CD14-positive monocyte (primary cell): ENCODE results near the gene GPHA2. TPM values are rescaled to one million over a fixed set of nuclear protein-coding genes. Genes with fewer than 3 reads are reported as not detected.

Experiments used
- DNase-seq, 3 donors: peaks; one replicate each; pipeline ENCODE4 v3.0.0-alpha.2; 2011 to 2022
- H2AFZ ChIP-seq: 2 replicates; pipeline ENCODE4 v1.6.0; 2012; ENCODE audit warnings: mild to moderate bottlenecking, low read depth, low read length, inconsistent platforms; ENCODE audit not compliant: insufficient read depth, poor library complexity, severe bottlenecking
- H3K27ac ChIP-seq, 2 donors: 1 replicate in 1 of 2; 2 replicates in 1 of 2; pipeline ENCODE4 v1.5.1; 2012 to 2013; ENCODE audit warnings: low read length in 2 of 2, control low read depth in 1 of 2, inconsistent platforms in 1 of 2, low read depth in 1 of 2, mild to moderate bottlenecking in 1 of 2
- H3K27me3 ChIP-seq, 2 donors: one replicate each; pipeline versions ENCODE4 v1.6.0 to v1.6.1; 2011 to 2013; ENCODE audit warnings: low read length in 2 of 2; ENCODE audit not compliant: control insufficient read depth in 2 of 2, insufficient read depth in 2 of 2
- H3K36me3 ChIP-seq, 2 donors: replicated peaks in 1 of 2; 1 replicate in 1 of 2; 2 replicates in 1 of 2; pipeline versions ENCODE4 v1.5.1 to v1.6.1; 2012 to 2013; ENCODE audit warnings: low read length in 2 of 2, control low read depth in 1 of 2, inconsistent platforms in 1 of 2, mild to moderate bottlenecking in 1 of 2; ENCODE audit not compliant: insufficient read depth in 2 of 2, control insufficient read depth in 1 of 2
- H3K4me1 ChIP-seq, 2 donors: 1 replicate in 1 of 2; 2 replicates in 1 of 2; pipeline versions ENCODE4 v1.5.1 to v1.6.1; 2012 to 2013; ENCODE audit warnings: low read length in 2 of 2, control low read depth in 1 of 2, inconsistent platforms in 1 of 2, mild to moderate bottlenecking in 1 of 2, moderate library complexity in 1 of 2; ENCODE audit not compliant: insufficient read depth in 2 of 2, control insufficient read depth in 1 of 2
- H3K4me2 ChIP-seq: replicated peaks from 2 replicates; pipeline ENCODE3; 2012; ENCODE audit warnings: low read length, moderate library complexity, mild to moderate bottlenecking; ENCODE audit not compliant: poor library complexity, severe bottlenecking; ENCODE audit errors: extremely low read depth
- H3K4me3 ChIP-seq, 3 experiments: fragments of 200-600 bp in 1 of 3; sonication (generic) in 1 of 3; replicated peaks in 1 of 3; 1 replicate in 2 of 3; 2 replicates in 1 of 3; pipeline ENCODE4 v1.5.1; 2011 to 2013; ENCODE audit warnings: low read length in 3 of 3, mild to moderate bottlenecking in 3 of 3, control low read depth in 2 of 3, low read depth in 2 of 3, inconsistent platforms in 1 of 3, moderate library complexity in 1 of 3
- H3K79me2 ChIP-seq: 2 replicates; pipeline ENCODE4 v1.6.0; 2012; ENCODE audit warnings: mild to moderate bottlenecking, control low read depth, inconsistent platforms, low read length, moderate library complexity; ENCODE audit not compliant: insufficient read depth
- H3K9ac ChIP-seq: 2 replicates; pipeline ENCODE4 v1.6.0; 2017; ENCODE audit warnings: low read length, mild to moderate bottlenecking; ENCODE audit not compliant: insufficient read depth, poor library complexity, severe bottlenecking
- H3K9me3 ChIP-seq, 2 donors: replicated peaks in 1 of 2; 1 replicate in 1 of 2; 2 replicates in 1 of 2; pipeline versions ENCODE4 v1.5.1 to v1.6.1; 2012 to 2013; ENCODE audit warnings: low read length in 2 of 2, control low read depth in 1 of 2; ENCODE audit not compliant: control insufficient read depth in 1 of 2, insufficient read depth in 1 of 2
- H4K20me1 ChIP-seq: 2 replicates; pipeline ENCODE4 v1.6.0; 2012; ENCODE audit warnings: mild to moderate bottlenecking, low read length, control low read depth, moderate library complexity; ENCODE audit not compliant: insufficient read depth
- H3K27ac Mint-ChIP-seq, 7 donors: one replicate each; pipeline ENCODE4 v1.8.0; 2020; ENCODE audit warnings: mild to moderate bottlenecking in 7 of 7, mixed read lengths in 7 of 7, moderate library complexity in 6 of 7, inconsistent platforms in 2 of 7
- H3K27me3 Mint-ChIP-seq, 3 donors: one replicate each; pipeline ENCODE4 v1.8.0; 2021 to 2022; ENCODE audit warnings: low read depth in 3 of 3, mild to moderate bottlenecking in 3 of 3, mixed read lengths in 3 of 3, moderate library complexity in 3 of 3, inconsistent platforms in 1 of 3
- H3K36me3 Mint-ChIP-seq, 2 donors: one replicate each; pipeline ENCODE4 v1.8.0; 2020; ENCODE audit warnings: mixed read lengths in 2 of 2, inconsistent platforms in 1 of 2, mild to moderate bottlenecking in 1 of 2
- H3K4me1 Mint-ChIP-seq: one replicate; pipeline ENCODE4 v1.8.0; 2020; ENCODE audit warnings: mild to moderate bottlenecking, mixed read lengths
- H3K4me3 Mint-ChIP-seq, 2 donors: one replicate each; pipeline ENCODE4 v1.8.0; 2020; ENCODE audit warnings: mild to moderate bottlenecking in 2 of 2, mixed read lengths in 2 of 2, moderate library complexity in 1 of 2
- H3K9me3 Mint-ChIP-seq, 7 donors: one replicate each; pipeline ENCODE4 v1.8.0; 2020 to 2022; ENCODE audit warnings: mixed read lengths in 7 of 7, mild to moderate bottlenecking in 6 of 7, moderate library complexity in 6 of 7, inconsistent platforms in 2 of 7
- WGBS: methylation state at CpG from one replicate; pipeline ENCODE4 v1.1.5; 2013; ENCODE audit warnings: missing lambda C conversion rate; ENCODE audit not compliant: insufficient coverage; 5-methylcytosine and 5-hydroxymethylcytosine counted together
- intact Hi-C, 2 donors: fragments of 100-400 bp; cut with micrococcal nuclease; formaldehyde crosslinking; loops; one replicate each; pipeline versions ENCODE4 v1.15.0 to v1.15.1; 2023
- polyA plus RNA-seq, 3 donors: library from polyadenylated mRNA; depleted of rRNA in 1 of 3; unstranded in 2 of 3; stranded (reverse) in 1 of 3; fragments of 300-500 nt in 2 of 3; fragments of >200 nt in 1 of 3; fragmentation: Illumina TruSeq in 2 of 3; gene quantifications; 1 replicate in 2 of 3; 2 replicates in 1 of 3; pipeline ENCODE4 v1.2.3, GENCODE V29; 2012 to 2021
- TF ChIP-seq, protein P1 (sequence below): fragments of 200-600 bp; IDR thresholded peaks from one replicate; pipeline ENCODE4 v1.8.0; 2022; ENCODE audit warnings: antibody characterized with exemption, mild to moderate bottlenecking

The GPHA2 gene
- polyA plus RNA-seq, 3 donors: not detected

GRCh38 chr11:64928957-64929356, 6.7 kb downstream of the GPHA2 start:
- Mint-ChIP-seq H3K36me3 (peaks cover 66 to 70% of the 10 kb centered on the region in 2 donors), H3K27me3 (peaks cover 1 to 5% (median 3%) of the 10 kb centered on the region in 3 donors), H3K9me3 (no peaks in the 10 kb centered on the region), H3K4me1 (peaks cover 13% of the 10 kb centered on the region), H3K27ac (no peak overlapping the region), H3K4me3 (no peak overlapping the region)
- Histone ChIP-seq H4K20me1 (no peaks in the 10 kb centered on the region), H3K9ac (no peak overlapping the region), H3K27ac (no peak overlapping the region), H3K4me3 (no peak overlapping the region), H3K79me2 (no peaks in the 10 kb centered on the region), H3K4me2 (no peak overlapping the region), H3K4me1 (peaks cover 10 to 22% of the 10 kb centered on the region in 2 donors), H2AFZ (no peak overlapping the region), H3K9me3 (no peaks in the 10 kb centered on the region), H3K27me3 (no peaks in the 10 kb centered on the region), H3K36me3 (peaks cover 38 to 71% of the 10 kb centered on the region in 2 donors)
- DNase-seq: no peak
- 100% methylated on average over 1 of the region's 2 CpGs for WGBS
- intact Hi-C loops: no loop called here
- TF ChIP-seq, protein P1, sequence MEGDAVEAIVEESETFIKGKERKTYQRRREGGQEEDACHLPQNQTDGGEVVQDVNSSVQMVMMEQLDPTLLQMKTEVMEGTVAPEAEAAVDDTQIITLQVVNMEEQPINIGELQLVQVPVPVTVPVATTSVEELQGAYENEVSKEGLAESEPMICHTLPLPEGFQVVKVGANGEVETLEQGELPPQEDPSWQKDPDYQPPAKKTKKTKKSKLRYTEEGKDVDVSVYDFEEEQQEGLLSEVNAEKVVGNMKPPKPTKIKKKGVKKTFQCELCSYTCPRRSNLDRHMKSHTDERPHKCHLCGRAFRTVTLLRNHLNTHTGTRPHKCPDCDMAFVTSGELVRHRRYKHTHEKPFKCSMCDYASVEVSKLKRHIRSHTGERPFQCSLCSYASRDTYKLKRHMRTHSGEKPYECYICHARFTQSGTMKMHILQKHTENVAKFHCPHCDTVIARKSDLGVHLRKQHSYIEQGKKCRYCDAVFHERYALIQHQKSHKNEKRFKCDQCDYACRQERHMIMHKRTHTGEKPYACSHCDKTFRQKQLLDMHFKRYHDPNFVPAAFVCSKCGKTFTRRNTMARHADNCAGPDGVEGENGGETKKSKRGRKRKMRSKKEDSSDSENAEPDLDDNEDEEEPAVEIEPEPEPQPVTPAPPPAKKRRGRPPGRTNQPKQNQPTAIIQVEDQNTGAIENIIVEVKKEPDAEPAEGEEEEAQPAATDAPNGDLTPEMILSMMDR: no peak

GRCh38 chr11:64926689-64927088, 9.0 kb downstream of the GPHA2 start:
- Histone ChIP-seq H3K4me3 (no peak overlapping the region), H3K27me3 (no peaks in the 10 kb centered on the region), H3K36me3 (peaks cover 21 to 48% of the 10 kb centered on the region in 2 donors), H3K27ac (no peak overlapping the region), H2AFZ (no peak overlapping the region), H3K9me3 (no peaks in the 10 kb centered on the region), H3K9ac (no peak overlapping the region), H3K4me1 (peaks cover 14 to 27% of the 10 kb centered on the region in 2 donors), H3K4me2 (no peak overlapping the region), H4K20me1 (no peaks in the 10 kb centered on the region), H3K79me2 (no peaks in the 10 kb centered on the region)
- Mint-ChIP-seq H3K4me3 (no peak overlapping the region), H3K9me3 (no peaks in the 10 kb centered on the region), H3K27me3 (peaks cover 1 to 5% (median 3%) of the 10 kb centered on the region in 3 donors), H3K4me1 (peaks cover 16% of the 10 kb centered on the region), H3K36me3 (peaks cover 49 to 51% of the 10 kb centered on the region in 2 donors), H3K27ac (no peak overlapping the region)
- 62% methylated on average over 20 of the region's 22 CpGs for WGBS
- intact Hi-C loops: no loop called here
- no peak for DNase-seq
- TF ChIP-seq, protein P1: no peak
